ENCODE data around the gene DENND5A.
"Not testable (repeated sequence)": the region's sequence is repeated elsewhere in the genome, so short reads cannot be mapped to it uniquely, and the experiment has no call there.

DENND5A gene

DNA sequence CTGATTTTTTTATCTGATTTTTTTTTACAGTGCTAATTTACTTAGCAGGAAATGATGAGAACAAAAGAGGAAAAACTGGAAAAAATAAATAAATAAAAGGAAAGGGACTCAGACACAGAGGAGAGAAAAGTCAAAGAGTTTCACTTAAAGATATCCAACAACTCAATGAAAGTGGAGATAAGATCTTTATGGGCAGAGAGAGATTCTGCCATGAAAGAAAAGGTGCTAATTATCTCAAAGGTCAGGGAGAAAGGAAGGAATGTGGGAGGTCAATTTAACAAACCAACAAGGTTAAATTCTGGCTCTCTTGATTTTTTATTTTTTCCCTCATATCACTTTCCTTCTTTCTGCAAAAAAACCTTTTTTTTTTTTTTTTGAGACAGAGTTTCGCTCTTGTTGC lies 86.0 kb downstream of the DENND5A start:
- FAIRE-seq: no peak
- no peak for DNase-seq (ENCODE audit: insufficient read length, low spot score)

- FAIRE-seq: no peak
- no peak for DNase-seq (ENCODE audit: insufficient read length, low spot score)
These were observed 86.4 kb downstream of the DENND5A start for GRCh38 chr11:9178716-9179115.

GRCh38 chr11:9177438-9178091 lies 87.6 kb downstream of the DENND5A start:
- no peak for DNase-seq (ENCODE audit: insufficient read length, low spot score)
- FAIRE-seq: no peak

DNA sequence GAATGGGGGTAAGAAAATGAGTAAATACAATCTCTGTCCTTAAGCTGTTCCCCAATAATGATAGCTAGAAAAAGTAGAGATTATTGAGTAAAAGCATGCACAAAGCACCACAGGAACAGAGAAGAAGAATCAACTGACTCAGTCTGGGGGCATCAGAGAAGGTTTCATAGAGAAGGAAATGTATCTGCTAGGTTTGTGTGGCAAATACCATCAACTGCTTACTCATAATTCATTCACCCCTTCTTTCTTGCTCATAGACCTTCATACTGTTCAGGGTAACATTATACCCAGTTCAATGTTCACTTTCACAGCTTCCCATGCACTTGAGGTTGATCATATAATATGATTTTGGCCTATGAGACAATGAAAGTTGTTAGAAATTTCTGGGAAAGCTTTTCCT lies 88.6 kb downstream of the DENND5A start:
- DNase-seq (ENCODE audit: insufficient read length, low spot score) (no peak), FAIRE-seq (no peak)

DNA sequence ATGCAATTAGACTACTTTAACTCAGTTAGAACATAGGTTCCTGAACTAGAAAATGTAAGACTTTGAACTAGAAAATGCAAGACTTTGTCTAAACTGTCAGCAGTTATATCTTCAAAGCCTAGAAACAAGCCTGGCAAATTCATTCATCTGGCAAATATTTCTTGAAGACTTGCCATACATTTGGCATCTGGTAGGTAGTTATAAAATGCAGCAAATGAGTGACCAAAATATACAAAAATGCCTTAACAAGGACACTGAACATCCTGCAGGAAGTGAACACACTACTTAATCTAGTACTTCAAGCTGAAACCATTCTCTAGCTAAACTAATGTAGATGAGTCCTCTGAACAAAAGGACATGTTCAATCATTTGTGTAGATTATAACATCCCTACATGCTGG lies 89.0 kb downstream of the DENND5A start:
- DNase-seq (ENCODE audit: insufficient read length, low spot score): no peak
- no peak for FAIRE-seq

DNA sequence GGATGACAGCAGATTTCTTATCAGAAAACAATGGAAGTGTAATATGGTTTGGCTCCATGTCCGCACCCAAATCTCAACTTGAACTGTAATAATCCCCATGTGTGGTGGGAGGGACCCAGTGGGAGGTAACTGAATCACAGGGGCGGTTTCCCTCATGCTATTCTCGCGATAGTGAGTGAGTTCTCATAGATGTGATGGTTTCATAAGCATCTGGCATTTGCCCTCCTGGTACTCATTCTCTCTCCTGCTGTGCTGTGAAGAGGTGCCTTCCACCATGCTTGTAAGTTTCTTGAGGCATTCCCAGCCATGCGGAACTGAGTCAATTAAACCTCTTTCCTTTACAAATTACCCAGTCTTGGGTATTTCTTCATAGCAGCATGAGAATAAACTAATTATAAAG lies 92.8 kb downstream of the DENND5A start:
- no peak for FAIRE-seq

DNA sequence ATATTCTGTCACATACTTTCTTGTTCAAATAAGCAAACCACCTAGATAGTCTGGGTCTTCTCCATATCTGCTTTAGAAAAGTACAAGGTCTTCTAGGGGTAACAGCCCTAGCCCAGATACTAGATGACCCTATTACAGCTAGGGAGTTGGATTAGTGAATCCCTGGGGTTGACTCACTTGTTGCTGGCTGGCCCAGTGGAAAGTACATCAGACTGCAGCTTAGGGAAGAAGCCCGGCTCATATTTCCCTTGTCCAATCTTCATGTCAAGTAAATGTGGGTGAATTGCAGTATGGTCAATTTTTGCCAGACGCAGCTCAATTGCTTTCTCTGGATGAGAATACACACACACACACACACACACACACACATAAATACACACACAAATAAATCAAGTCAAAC lies 94.7 kb downstream of the DENND5A start:
- DNase-seq (ENCODE audit: insufficient read length, low spot score) (no peak), FAIRE-seq (no peak)

More for the DNA sequence above, 92.8 kb downstream of the DENND5A start:
- no peak for DNase-seq (ENCODE audit: insufficient read length, low spot score)

GRCh38 chr11:9169595-9170295 lies 95.4 kb downstream of the DENND5A start:
- no peak for FAIRE-seq
- no peak for DNase-seq (ENCODE audit: insufficient read length, low spot score)

- DNase-seq (ENCODE audit: insufficient read length, low spot score); FAIRE-seq: not testable (repeated sequence)
These were observed 103.2 kb downstream of the DENND5A start for GRCh38 chr11:9161991-9162390.

DNA sequence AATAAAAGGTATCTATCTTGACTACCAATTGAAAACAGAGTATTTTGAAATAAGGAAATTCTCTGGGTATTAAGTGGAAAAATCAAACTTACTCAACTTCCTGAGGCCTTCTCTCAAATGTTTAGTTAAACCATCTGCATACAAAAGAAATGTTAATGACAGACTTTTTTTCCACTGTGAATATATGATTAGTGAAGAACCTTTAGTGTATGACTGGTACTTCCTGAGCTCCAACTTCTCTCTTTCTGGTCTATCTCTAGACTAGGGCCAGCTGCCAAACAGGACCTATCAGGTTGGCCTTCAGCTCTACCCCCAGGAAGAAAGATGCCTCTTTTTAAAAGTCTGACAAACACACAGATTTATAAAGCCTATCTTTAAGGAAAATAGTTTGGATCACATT lies 105.0 kb downstream of the DENND5A start:
- DNase-seq (ENCODE audit: insufficient read length, low spot score): no peak
- FAIRE-seq: no peak

- DNase-seq (ENCODE audit: insufficient read length, low spot score): no peak
- no peak for FAIRE-seq
These were observed 106.2 kb downstream of the DENND5A start for GRCh38 chr11:9158898-9159391.

DNA sequence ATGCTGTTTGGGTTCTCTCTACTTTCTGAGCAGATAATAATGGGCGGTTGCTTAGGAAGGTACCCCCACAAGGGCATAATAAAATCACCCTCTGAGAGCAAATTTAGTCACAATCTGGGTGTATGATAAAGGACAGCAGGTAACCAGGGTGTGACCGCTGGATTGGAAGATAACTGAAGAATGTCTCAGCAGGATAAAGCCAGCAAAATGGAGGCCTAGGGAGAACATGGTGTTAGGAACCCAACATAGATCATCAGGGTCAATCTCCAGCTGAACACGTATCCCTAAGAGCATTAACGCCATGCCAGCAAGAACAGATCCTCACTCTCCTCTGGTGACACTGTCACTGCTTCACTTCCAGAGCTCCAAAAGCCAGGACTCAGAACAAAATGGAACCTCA lies 109.2 kb downstream of the DENND5A start:
- no peak for DNase-seq (ENCODE audit: insufficient read length, low spot score)
- FAIRE-seq: no peak

- no peak for DNase-seq (ENCODE audit: insufficient read length, low spot score)
- FAIRE-seq: no peak
These were observed 111.5 kb downstream of the DENND5A start for GRCh38 chr11:9153651-9154050.

GRCh38 chr11:9151631-9152030 lies 113.5 kb downstream of the DENND5A start:
- no peak for FAIRE-seq

DNA sequence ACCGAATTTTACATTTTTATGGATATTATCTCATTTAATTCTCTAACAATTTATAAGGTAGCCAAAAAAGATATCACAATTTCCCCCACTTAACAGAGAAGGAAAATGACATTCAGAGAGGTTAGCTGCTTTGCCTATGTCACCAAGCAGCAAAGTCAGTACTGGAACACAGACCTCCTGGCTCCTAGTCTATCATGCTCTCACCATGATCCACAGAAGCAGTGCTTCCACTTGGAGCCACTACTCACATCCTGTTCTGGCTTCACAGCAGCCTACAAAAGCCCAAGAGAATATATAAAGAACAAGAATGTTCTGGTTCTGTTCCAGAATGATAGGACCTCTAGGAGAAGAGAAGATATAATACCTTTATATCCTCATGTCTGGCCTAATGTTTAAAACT lies 114.2 kb downstream of the DENND5A start:
- DNase-seq (ENCODE audit: insufficient read length, low spot score) (no peak), FAIRE-seq (no peak)

More at GRCh38 chr11:9151631-9152030, 113.5 kb downstream of the DENND5A start:
- DNase-seq (ENCODE audit: insufficient read length, low spot score): no peak

GRCh38 chr11:9150501-9150900 lies 114.6 kb downstream of the DENND5A start:
- DNase-seq (ENCODE audit: insufficient read length, low spot score) (no peak), FAIRE-seq (no peak)

DNA sequence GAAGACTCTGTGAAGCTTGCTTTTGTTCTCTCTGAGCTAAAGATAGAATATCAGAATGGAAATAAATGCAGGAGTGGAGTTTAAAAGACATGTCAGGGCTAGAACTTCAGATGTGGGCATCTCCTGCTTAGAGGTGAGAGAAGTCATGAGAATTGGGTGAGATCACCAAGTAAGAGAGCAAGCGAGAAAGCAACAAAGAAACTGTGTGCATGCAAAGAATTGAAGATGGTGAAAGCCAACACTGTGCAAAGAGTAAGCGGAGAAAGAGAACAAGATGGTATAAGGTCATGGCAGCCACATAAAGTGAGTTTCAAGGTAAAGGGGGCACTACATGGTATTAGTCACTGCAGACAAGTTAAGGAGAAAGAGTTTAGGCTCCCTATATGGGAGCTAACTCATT lies 116.4 kb downstream of the DENND5A start:
- DNase-seq (ENCODE audit: insufficient read length, low spot score) (no peak), FAIRE-seq (no peak)

DNA sequence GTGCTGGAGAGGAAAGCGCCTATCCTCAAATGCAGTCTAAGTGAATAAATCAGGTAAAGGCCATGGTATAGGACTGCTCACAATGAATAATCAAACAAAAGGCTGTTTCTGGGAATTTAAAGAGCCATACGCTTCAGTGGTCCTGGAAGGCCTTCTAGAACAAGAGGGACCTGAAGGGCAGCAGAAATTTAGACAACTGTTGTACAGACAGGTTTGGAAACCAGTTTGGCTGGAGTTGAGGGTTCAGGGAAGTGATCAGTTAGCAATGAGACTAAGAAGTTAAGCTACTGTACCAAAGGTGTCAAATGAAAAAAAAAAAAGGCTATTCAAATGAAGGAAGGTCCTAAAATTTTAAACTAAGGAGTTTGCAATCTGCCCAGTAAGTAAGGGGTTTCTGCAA lies 117.1 kb downstream of the DENND5A start:
- FAIRE-seq (no peak), DNase-seq (ENCODE audit: insufficient read length, low spot score) (no peak)

DNA sequence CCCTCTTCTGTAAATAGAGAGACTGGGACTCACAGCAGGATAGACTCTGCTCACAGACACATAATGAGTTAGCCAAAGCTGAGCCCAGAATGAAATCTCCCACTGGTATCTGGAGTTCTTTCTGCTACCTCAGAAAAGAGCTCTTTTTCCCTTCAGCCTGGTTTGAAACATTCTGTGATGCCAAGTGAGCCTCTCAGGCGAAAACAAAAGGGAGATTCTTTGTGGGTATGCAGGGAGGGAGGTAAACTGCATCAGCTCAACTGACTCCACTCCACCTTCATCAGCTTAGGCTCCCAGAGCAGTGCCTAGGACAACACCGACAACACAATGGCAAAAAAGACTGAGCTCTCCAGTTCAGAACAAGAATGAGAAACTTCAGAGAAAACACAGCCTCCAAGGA lies 118.7 kb downstream of the DENND5A start:
- FAIRE-seq (no peak), DNase-seq (ENCODE audit: insufficient read length, low spot score) (no peak)

DNA sequence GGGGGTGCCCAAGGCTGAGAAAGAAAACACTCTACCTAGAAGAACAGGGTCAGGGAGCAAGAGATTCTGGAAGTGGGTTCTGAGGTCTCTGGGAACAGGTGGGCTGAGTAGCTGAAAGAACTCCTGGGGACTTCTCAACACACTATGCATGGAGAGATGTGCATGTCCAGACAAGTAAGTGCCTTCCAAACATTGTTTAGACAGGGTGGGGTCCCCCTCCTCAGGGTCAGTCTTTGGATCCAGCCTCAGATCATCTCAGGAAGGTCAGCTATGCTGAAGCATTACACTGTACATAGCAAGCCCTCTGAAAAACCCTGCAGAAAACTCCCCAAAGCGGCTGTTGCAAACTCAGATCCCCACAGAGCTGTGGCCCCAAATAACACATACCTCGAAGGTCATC lies 119.9 kb downstream of the DENND5A start:
- FAIRE-seq (no peak), DNase-seq (ENCODE audit: insufficient read length, low spot score) (no peak)

GRCh38 chr11:9144828-9145227 lies 120.3 kb downstream of the DENND5A start:
- DNase-seq (ENCODE audit: insufficient read length, low spot score): no peak
- FAIRE-seq: no peak

DNA sequence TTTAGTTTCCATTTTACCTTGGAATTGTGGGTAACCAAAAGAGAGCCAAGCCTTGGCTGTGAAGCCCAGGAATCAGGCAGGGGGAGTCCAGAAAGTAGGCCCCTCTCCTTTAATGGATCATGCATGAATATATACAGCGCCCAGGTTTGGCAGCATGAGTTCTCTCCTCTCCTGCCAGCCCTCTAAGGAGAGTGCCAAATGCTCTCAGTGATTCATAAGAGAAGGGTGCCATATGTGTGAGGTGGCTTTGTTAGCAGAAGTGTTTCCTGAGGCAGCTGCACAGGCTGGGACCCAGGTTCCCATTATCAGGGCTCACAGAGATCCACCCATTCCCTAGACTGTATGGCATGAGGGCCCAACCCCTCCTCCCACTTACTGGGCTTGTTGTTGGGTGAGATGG lies 121.4 kb downstream of the DENND5A start:
- DNase-seq (ENCODE audit: insufficient read length, low spot score) (no peak), FAIRE-seq (no peak)

Measured in GM19239 (cell line).